Fibroblast of skin of right quadriceps (primary cell): ENCODE results near the gene PPP2R5A.
"Not testable (repeated sequence)": the region's sequence is repeated elsewhere in the genome, so short reads cannot be mapped to it uniquely, and the experiment has no call there.

ENCODE experiments used
- DNase-seq: peaks from one replicate; pipeline ENCODE4 v3.0.0-alpha.2; 2013

The PPP2R5A gene

DNA sequence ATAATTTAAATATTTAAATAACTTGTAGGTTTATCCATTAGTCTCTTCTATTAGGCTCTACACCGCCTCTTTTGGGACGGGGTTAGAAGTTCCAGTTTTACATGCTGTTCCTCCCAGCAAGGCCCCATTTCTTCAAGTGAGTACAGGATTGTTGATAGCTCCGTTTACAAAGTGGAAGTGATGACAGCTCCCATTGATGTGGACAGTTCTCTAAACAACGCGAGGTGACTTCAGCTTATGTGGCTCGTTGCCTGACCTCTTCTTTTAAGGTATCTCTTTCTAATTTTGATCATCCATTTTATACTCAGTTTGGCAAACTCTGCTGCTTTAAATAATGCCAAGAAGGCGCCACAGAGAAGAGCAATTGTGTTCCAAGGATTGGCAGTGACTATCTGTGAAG, 79.8 kb downstream of the PPP2R5A start:
- no peak for DNase-seq

DNA sequence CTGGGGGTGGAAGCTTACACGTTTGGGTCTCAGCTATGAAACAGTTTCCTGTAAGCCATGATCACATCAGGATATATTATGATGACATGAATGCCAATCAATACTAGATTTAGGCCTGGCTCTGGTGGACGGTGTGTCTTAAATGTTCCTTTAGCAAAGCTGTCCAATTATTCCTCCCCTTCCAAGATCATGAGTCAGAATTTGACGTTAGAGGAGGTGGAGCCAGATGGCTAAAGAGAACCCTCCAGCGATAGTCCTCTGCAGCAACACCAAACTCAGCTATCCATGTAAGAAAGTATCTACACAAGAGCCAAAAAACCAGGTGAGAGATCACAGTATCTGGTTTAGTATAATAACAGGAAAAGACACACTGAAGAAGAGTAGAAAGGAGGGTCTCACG, 81.7 kb downstream of the PPP2R5A start:
- no peak for DNase-seq

DNA sequence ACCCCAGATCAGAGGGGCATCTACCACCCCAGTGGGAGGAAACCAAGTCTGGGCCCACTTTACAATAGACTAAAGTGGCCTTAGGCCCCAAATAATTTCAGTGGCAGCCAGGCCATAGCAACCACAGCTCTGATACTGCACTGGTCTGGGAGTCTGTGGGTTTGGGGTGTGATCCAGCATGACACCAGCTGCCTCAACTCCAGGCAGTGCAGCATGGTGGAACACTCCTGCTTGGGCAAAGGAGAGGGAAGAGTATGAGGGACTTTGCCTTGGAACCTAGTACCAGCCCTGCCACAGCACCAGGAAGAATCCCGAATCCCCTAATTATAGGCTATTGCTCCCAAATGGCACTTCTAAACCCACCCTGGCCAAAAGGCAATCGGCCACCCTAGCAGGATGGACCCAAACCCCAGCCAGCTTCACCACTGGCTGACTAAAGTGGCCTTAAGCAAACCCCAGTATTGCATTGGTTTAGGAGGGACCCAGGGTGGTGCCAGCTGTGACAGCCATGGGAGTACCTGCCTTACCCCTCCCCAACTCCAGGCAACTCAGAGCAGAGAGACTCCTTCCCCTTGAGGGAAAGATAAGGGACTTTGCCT, 82.4 kb downstream of the PPP2R5A start:
- no peak for DNase-seq

DNA sequence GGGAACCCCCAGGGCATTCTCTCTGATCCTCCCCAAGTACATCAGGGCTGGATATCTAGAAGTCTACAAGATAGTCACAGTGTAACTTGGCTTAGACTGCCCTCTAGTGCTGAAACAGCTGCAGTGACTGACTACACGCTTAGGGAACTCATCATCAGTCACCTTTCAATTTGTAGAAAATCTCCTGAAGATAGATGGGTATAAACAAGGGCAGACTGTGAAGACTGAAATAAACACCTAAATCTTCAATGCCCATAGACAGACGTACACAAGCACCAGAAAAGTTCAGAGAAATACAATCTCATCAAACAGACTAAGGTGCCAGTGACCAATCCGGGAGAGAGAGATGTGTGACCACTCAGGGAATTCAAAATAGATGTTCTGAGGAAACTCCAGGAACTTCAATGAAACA, 82.9 kb downstream of the PPP2R5A start:
- DNase-seq, result peak; percentile 70

DNA sequence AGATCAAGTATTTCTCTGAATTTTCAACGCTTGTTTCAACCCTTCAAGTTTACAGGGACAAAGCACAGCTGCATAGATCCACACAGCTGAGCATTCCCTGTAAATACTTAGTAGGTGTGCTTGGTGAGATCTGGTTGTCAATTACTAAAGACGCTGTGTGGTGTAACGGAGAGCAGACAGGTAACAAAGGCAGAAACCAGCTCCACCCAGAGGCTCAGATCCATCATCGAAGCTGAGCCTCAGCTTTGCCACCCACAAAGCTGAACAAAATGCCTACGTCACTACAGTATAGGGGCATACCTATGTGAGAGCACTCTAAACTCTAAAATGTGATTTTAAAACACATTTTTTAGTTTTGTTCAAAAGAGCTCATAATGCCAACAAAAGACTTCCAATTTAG, 90.8 kb downstream of the PPP2R5A start:
- no peak for DNase-seq

DNA sequence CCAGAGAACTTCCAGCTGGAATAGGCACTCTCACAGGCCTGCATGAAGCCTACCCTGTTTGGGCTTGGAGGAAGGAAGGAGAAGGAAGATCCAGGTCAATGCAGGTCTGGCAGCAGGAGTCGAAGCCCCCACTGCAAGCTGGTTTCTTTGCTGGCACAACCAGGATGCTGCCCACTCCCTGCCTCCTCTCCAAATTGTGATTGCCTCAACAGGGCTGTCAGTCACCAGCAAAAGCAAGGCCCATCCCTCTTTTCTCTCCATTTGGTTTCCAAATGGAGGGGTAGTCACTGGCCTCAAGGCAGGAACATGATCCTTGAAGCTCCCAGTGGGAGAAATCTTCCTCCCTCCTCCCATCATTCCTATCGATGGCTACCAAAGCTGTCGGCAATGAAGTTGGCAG, 92.4 kb downstream of the PPP2R5A start:
- DNase-seq, result no peak

DNA sequence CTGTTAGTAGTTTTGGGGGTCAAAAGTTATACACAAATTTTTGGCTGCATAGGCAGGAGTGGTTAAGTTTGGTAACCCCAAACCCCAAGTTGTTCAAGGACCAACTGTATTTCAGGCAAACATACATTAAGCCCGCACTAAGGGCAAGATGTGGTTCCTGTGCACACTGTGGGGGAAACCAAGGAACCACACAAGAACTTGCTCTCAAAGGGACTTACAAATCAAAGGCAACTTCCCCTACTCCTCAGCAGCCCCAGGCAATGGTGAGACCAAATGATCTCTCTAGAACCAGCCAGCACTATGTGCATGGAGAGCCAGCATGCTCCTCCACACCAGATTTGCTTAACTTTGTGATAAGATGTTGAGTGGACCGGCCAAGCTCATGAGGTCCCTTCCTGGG, 94.2 kb downstream of the PPP2R5A start:
- no peak for DNase-seq

DNA sequence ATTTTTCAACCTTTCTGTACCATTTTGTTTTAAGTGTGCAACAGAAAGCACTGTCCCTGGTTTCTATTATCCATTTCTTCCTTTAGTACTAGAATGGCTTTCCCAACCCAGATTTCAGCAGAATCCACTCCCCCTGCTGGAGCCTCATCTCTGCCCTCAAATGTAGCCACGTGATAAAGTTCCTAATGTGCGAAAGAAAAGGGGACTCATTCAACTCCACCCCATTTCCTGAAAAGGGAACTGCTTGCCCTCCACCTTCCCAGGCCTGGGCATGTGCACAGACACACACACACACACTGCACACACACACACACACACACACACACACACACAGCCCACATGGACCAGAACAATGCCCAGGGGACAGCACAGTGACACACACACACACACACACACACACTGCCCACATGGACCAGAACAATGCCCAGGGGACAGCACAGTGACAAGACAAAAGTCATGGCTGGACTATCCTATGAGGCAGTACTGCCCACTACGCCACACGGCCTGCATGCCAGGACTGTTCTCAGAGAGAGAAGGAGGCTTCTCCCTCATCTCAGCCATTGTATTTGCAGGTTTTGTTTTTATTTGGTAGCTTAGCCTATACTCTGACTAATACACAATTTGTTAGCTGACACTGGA, 96.3 kb downstream of the PPP2R5A start:
- DNase-seq, result no peak

DNA sequence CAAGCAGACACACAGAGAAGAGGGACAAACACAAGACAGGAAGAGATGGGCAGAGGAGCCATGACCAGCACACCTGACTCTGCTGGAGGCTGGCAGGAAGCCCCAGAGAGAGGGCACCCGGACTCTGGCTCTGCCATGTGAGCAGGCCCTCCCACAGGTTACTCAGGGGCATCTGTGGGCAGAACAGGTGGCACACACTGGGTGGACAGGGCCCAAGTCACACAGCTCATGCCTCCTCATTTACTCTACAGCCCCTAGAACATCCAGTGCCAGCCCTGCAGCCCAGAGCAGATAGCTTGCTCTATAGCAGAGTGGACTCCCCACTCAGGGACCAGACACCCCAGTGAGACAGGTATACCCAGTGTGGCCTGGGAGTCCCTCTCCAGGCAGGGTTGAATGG, 100.8 kb downstream of the PPP2R5A start:
- no peak for DNase-seq

DNA sequence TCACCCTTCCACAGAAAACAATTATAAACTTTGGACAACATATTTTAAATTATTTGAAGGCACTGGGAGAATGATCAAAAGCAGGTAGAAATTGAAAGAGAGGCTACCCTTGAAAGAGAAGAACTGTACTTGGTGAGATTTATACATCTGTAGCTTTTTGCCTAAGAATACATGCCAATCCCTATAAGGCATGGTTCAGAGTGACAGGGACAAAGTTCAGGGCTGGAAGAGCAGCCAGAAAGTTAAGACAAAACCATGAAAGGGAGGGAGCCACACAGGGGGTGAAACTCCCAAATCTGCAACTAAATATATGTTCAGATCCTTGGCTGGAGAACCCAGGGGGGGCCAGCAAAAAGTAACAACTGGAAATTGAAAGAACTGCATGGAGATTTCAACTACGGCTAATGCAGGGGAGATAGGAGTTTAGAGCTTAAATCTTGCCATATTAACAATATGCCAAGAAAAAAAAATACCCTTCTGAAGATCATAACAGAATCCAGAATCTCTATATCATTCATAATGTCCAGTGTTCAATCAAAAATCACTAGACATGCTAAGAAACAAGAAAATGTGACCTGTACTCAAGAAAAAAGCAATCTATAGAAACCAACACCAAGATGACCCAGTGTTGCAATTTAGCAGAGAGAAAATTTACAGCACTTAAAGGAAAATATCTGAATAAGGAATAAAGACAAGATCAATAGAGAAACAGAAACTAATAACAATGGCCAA, 103.9 kb downstream of the PPP2R5A start:
- no peak for DNase-seq

DNA sequence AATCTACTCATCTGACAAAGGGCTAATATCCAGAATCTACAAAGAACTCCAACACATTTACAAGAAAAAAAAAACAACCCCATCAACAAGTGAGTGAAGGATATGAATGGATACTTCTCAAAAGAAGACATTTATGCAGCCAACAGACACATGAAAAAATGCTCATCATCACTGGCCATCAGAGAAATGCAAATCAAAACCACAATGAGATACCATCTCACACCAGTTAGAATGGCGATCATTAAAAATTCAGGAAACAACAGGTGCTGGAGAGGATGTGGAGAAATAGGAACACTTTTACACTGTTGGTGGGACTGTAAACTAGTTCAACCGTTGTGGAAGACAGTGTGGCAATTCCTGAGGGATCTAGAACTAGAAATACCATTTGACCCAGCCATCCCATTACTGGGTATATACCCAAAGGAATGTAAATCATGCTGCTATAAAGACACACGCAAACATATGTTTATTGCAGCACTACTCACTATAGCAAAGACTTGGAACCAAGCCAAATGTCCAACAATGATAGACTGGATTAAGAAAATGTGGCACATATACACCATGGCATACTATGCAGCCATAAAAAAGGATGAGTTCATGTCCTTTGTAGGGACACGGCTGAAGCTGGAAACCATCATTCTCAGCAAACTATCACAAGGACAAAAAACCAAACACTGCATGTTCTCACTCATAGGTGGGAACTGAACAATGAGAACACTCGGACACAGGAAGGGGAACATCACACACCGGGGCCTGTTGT, 110.6 kb downstream of the PPP2R5A start:
- not testable (repeated sequence) for DNase-seq

DNA sequence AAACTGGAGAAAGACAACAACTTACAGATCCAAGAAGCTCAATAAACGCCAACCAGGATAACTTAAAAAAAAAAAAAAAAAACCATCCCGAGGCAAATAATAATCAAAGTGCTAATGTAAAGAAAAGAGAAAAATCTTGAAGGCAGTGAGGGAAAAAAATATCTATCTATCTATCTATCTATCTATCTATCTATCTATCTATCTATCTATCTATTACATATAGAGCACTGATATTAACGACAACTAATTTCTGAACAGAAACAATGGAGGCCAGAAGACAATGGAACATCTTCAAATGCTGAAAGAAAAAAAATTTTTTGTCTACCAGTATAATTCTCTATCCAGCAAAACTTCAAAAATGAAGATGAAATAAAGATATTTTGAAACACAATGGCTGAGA, 111.4 kb downstream of the PPP2R5A start:
- no peak for DNase-seq

DNA sequence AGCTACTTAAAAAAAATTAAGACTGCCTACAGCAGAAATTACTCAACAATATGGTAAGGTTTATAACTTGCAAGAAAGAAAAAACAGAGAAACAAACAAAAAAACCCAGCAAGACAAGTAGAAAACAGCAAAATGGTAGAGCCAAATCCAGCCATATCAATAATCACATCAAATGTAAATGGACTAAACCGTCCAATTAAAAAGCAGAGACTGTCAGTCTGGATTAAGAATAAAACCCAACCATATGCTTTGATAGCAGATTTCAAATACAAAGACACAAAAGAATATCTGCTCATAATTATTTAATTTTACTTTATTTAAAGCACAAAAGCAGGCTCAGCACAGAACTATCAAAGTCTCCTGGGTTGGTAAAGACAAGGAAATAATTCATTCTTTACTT, 112.0 kb downstream of the PPP2R5A start:
- DNase-seq, result no peak

DNA sequence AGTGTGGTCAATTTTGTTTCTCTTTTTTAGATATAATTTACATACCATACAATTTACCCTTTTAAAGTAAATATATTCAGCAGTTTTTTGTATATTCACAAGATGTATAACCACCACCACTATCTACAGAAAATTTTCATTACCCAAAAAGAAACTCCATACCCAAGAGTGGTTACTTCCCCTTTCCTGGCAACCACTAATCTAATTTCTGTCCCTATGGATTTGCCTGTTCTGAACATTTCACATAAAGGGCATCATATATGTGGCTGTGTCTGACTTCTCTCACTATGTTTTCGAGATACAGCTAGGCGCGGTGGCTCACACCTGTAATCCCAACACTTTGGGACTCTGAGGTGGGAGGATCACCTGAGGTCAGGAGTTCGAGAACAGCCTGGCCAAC, 115.8 kb downstream of the PPP2R5A start:
- DNase-seq, result no peak

DNA sequence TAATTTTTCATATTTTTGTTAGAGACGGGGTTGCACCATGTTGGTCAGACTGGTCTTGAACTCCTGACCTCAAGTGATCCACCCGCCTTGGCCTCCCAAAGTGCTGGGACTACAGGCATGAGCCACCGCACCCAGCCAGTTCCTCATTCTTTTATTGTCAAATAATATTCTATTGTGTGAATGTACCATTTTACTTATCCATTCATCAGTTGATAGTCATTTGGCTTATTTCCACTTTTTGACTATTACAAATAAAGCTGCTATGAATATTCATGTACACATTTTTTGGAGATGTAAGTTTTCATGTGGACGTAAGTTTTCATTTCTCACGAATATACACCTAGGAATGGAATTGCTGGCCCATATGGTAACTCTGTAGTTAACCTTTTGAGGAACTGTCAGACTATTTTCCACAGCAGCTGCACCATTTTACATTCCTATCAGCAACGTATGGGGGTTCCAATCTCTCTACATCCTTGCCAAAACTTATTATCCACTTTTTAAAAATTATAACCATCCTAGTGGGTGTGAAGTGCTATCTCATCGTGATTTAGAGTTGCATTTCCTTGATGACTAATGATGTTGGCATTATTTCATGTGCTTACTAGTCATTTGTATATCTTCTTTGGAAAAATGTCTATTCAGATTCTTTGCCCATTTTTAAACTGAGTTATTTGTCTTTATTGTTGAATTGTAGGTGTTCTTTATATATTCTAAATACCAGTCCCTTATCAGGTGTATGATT, 116.8 kb downstream of the PPP2R5A start:
- peak; percentile 51 for DNase-seq

DNA sequence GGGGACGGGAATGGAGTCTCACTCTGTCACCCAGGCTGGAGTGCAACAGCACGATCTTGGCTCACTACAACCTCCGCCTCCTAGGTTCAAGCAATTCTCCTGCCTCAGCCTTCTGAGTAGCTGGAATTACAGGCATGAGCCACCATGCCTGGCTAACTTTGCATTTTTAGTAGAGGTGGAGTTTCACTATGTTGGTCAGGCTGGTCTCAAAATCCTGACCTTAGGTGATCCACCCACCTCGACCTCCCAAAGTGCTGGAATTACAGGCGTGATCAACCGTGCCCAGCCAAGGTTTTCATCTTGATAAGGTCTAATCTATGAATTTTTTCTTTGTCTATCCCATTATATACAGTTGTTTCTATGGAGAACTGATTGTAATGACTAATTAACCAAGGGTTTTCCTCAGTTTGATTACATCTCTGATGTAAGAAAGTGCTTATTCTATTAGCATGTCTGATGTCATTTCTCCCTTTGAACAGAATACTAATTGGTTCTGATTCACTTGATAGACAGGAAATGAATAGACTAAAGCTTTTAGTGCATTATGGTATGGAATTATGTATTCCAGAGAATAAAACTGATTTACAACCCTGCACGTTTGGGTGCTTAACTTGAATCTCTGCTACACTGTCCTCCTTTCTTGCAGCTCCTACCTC, 117.6 kb downstream of the PPP2R5A start:
- no peak for DNase-seq

DNA sequence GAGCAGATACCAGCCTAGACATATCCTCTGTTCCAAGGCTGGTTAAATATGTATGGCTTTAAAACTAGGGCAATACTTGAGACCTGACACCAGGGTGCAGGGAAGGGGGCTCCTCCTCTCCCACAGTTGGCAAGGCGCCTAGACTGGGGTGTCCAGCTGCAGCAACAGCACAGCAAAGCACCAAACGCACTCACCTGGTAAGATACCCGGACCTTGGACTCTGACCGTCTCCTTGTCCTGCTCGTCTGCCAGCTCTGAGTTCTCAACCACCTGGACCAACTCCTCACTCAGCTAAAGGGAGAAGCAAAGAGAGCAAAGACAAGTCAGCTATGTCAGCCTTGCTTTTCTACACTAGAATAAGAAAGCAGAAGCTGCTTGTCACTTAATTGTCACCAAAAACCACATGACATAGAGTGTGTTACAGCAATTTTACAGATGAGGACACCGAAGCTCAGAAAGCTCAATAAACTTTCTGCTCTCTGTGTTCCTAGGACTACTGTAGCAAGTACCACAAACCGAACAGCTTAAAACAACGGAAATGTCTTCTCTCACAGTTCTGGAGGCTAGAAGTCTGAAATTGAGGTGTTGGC, 125.1 kb downstream of the PPP2R5A start:
- no peak for DNase-seq
